ENCODE results near the gene CABCOCO1. TPM values are rescaled to one million over a fixed set of nuclear protein-coding genes. Genes with fewer than 3 reads are reported as not detected.

Gene CABCOCO1
- 0.18 TPM in 1 of 2 replicates, not detected in the other for total RNA-seq

DNA sequence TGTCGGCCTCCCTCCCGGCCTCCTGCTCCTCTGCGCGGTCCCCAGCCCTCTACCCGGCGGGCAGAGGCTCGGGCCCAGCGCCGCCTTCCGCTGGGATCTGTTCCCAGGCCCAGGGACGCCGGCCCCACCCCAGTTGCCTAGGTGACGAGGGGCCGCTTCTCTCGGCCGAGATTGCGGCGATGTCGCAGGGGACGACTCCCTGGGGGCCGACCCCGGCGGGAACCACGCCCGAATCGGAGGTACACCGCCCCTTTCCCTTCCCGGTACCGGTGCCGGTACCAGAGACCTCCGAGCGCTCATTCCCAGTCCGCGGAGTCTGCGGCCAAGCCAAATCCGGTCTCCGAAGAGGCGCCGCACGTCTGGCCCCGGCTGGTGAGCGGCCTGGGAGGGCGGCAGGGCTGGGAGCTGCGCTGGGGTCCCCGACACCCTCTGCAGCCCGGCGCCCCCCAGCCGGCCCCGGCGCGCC is at the start of gene CABCOCO1:
Gene CABCOCO1, plus strand, starts transcription at position 136 of the 466 bp plus-strand sequence. Its CDS starts 44 bp downstream, at position 180.

Other genes starting within 250 kb of the CABCOCO1 start
- gene TMEM26, start 209.5 kb upstream of the CABCOCO1 start, total RNA-seq: under 0.01 and 0.09 TPM in 2 replicates
- 2.2 and 7.2 TPM in 2 replicates for gene ARID5B, start 238.8 kb downstream of the CABCOCO1 start, total RNA-seq

Data from endothelial cell of coronary artery (primary cell).